Aorta (tissue), 5 donors: ENCODE results near the gene TUBG2. TPM values are rescaled to one million over a fixed set of nuclear protein-coding genes. Genes with fewer than 3 reads are reported as not detected.
"Not testable (repeated sequence)": the region's sequence is repeated elsewhere in the genome, so short reads cannot be mapped to it uniquely, and the experiment has no call there.

Experiments
- ATAC-seq: fragments of 200-7000 bp; cut with Tn5 transposase; one replicate; pipeline ENCODE4 v1.9.1; 2022; ENCODE audit warnings: moderate library complexity; ENCODE audit not compliant: low FRiP score
- DNase-seq, 2 donors: peaks; one replicate each; pipeline ENCODE4 v3.0.0-alpha.2; 2020
- H3K27ac ChIP-seq, 2 donors: one replicate each; pipeline ENCODE4 v1.5.1; 2013; ENCODE audit warnings: low read length in 2 of 2, mild to moderate bottlenecking in 2 of 2, moderate library complexity in 2 of 2, control low read depth in 1 of 2, inconsistent platforms in 1 of 2, low read depth in 1 of 2
- H3K27me3 ChIP-seq, 2 donors: one replicate each; pipeline ENCODE4 v1.6.1; 2013; ENCODE audit warnings: control low read depth in 1 of 2, low read length in 1 of 2, mild to moderate bottlenecking in 1 of 2, moderate library complexity in 1 of 2; ENCODE audit not compliant: insufficient read depth in 2 of 2, control insufficient read depth in 1 of 2
- H3K36me3 ChIP-seq, 2 donors: one replicate each; pipeline ENCODE4 v1.6.1; 2013; ENCODE audit warnings: control low read depth in 1 of 2, low read length in 1 of 2, mild to moderate bottlenecking in 1 of 2; ENCODE audit not compliant: insufficient read depth in 2 of 2, control insufficient read depth in 1 of 2
- H3K4me1 ChIP-seq, 2 donors: one replicate each; pipeline ENCODE4 v1.6.1; 2013; ENCODE audit warnings: low read length in 2 of 2, control low read depth in 1 of 2, mild to moderate bottlenecking in 1 of 2, moderate library complexity in 1 of 2; ENCODE audit not compliant: insufficient read depth in 2 of 2, control insufficient read depth in 1 of 2
- H3K4me3 ChIP-seq, 2 donors: one replicate each; pipeline ENCODE4 v1.5.1; 2013; ENCODE audit warnings: low read length in 2 of 2, control low read depth in 1 of 2, mild to moderate bottlenecking in 1 of 2
- H3K9me3 ChIP-seq: one replicate; pipeline ENCODE4 v1.6.1; 2013; ENCODE audit warnings: mild to moderate bottlenecking, low read length; ENCODE audit not compliant: control insufficient read depth
- WGBS, 2 donors: extraction: QIAGEN DNeasy Blood & Tissue Kit; methylation state at CpG; one replicate each; pipeline ENCODE4 v1.1.7; 2013; 5-methylcytosine and 5-hydroxymethylcytosine counted together
- intact Hi-C, 2 donors: fragments of 100-400 bp; cut with DNase I; formaldehyde crosslinking; loops; one replicate each; pipeline versions ENCODE4 v1.14.2 to v1.15.0; 2022
- polyA plus RNA-seq, 2 donors: library from polyadenylated mRNA; stranded (reverse); fragments of 200-250 nt; gene quantifications; one replicate each; pipeline ENCODE4 v1.2.3, GENCODE V29; 2013
- total RNA-seq, 2 donors: library from RNA; stranded (reverse); fragmentation: NEBNext Ultra II Directional; extraction: Animal tissue kit (Norgen Biotek cat#: 25700); gene quantifications; one replicate each; pipeline ENCODE4 v1.2.1, GENCODE V29; 2021
- donor health status: healthy with polysubstance abuse.
- donor health status: Bipolar disorder and iron deficiency.
- donor health status: DM: no; HTN: no; CAD: no.
- donor health status: DM: no; HTN: no; CAD: no.
- donor health status: DM: yes; HTN: yes; CAD: no.

The TUBG2 gene
- total and polyA plus RNA-seq, 4 donors, result 23.4 to 72.2 (median 33.2) TPM

DNA sequence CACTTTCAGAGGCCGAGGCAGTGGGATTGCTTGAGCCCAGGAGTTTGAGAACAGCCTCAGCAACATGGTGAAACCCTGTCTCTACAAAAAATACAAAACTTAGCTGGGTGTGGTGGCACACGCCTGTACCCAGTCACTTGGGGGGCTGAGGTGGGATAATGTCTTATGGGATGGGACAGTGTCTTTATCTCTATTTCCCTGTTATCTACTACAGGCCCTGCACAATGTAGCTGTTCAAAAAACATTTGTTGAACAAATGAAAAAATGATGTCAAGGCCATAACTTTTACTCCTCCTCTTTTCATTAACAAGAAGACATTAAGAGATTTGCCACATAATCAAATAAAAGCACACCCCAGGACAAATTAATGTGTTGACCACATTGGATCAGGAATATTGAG, 35.8 kb upstream of the TUBG2 start:
- WGBS, 2 donors, result 86 to 88% methylated on average over 2 of the region's 2 CpGs
- no peaks in the 10 kb centered on the region for H3K4me1 ChIP-seq
- H3K9me3 ChIP-seq, result no peaks in the 10 kb centered on the region
- DNase-seq (no peak), ATAC-seq (no peak)
- H3K4me3 ChIP-seq, result no peak overlapping the region
- no peaks in the 10 kb centered on the region for H3K27me3 ChIP-seq
- no peak overlapping the region for H3K27ac ChIP-seq
- intact Hi-C loops, result no loop called here
- H3K36me3 ChIP-seq, result no peaks in the 10 kb centered on the region

DNA sequence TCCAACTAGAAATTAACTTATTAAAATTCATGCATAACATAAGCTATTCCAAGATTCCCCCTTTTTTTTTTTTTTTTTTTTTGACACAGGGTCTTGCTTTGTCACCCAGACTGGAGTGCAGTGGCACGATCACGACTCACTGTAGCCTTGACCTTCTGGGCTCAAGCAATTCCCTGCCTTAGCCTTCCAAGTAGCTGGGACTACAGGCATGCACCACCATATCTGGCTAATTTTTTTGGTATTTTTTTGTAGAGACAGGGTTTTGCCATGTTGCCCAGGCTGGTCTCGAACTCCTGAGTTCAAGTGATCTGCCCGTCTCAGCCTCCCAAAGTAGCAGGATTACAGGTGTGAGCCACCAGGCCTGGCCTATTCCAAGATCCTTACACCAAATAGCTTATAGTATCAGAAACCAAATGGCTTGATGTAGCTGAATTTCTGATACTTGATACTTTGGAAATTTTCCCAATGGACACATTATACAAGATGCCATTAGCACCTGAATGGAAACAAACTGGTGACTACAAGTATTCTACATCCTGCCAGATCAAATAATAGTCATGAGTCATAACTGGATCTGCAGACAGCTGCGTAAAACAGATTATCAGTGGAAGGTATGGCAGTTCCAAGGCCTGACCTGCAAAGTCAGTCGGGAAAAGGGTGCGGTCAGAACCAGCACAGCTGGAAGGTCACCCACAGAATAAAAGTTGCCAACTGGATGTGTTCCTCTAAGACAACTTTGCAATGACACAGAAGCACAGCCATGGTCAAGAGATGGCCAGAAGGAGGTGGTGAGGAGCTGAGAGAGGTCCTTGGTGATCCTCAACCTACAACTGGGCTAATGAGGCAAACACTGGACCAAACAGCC, 35.1 kb upstream of the TUBG2 start:
- Histone ChIP-seq H3K36me3 (no peaks in the 10 kb centered on the region), H3K27ac (no peak overlapping the region), H3K4me3 (no peak overlapping the region), H3K9me3 (no peaks in the 10 kb centered on the region), H3K27me3 (no peaks in the 10 kb centered on the region), H3K4me1 (no peaks in the 10 kb centered on the region)
- ATAC-seq (no peak), DNase-seq (no peak)
- 79 to 81% methylated on average over 7 of the region's 7 CpGs for WGBS, 2 donors
- intact Hi-C loops, result no loop called here

DNA sequence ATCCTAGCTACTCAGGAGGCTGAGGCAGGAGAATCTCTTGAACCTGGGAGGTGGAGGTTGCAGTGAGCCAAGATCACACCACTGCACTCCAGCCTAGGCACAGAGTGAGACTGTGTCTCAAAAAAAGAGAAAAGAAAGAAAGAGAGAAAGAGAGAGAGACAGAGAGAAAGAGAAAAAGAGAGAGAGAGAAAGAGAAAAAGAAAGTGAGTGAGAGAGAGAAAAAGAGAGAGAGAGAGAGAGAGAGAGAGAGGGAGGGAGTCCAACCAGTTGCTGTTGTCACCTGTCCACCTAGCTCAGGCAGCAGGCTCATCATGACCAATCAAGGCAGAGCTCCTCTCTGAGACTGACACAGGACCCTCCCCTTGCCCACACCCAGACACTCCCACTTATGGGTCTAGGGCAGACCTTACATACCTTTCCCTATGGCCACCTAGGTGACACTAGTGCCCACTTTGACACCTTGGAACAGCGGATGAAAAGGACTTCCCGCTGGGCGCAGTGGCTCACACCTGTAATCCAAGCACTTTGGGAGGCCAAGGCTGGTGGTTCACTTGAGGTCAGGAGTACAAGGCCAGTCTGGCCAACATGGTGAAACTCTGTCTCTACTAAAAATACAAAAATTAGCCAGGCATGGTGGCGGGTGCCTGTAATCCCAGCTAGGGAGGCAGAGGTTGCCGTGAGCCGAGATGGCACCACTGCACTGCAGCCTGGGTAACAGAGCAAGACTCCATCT, 31.9 kb upstream of the TUBG2 start:
- H3K36me3 ChIP-seq, H3K27ac ChIP-seq, H3K4me1 ChIP-seq, H3K9me3 ChIP-seq, ATAC-seq, H3K4me3 ChIP-seq, H3K27me3 ChIP-seq, intact Hi-C loops, DNase-seq: not testable (repeated sequence)
- 87 to 94% methylated on average over 6 of the region's 6 CpGs for WGBS, 2 donors

DNA sequence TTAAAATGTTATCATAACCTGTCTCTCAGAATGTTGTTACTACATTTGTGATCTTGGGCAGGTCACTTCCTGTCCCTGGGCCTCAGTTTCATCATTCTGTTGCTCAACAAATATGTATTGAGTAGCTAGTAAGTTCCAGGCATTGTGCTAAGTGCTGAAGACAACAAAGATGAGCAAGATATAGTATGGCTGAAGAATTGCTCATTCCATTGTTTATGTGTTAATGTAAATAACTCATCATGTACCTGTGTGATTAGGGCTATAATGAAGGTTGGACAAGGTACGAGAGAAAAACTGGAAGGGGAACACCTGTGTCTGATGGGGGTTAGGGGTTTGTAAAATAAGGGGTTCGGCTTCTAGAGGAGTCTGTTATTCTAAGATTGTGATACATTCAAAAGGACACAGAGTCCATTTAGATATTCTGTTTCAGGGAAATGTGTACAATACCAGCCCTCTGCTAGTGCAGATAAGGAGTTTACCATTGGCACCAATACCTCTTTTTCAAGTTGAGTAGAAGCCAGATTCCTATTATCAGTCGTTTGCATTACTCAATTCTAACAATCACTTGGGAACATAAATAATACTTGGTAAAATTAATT, 29.6 kb upstream of the TUBG2 start:
- no peak overlapping the region for H3K27ac ChIP-seq
- intact Hi-C loops, result no loop called here
- H3K36me3 ChIP-seq, result no peaks in the 10 kb centered on the region
- DNase-seq, result no peak
- H3K27me3 ChIP-seq, result no peaks in the 10 kb centered on the region
- H3K9me3 ChIP-seq, result no peaks in the 10 kb centered on the region
- no peak for ATAC-seq
- H3K4me1 ChIP-seq, result no peaks in the 10 kb centered on the region
- H3K4me3 ChIP-seq, result no peak overlapping the region
- WGBS, 2 donors, result 74 to 77% methylated on average over 3 of the region's 3 CpGs

DNA sequence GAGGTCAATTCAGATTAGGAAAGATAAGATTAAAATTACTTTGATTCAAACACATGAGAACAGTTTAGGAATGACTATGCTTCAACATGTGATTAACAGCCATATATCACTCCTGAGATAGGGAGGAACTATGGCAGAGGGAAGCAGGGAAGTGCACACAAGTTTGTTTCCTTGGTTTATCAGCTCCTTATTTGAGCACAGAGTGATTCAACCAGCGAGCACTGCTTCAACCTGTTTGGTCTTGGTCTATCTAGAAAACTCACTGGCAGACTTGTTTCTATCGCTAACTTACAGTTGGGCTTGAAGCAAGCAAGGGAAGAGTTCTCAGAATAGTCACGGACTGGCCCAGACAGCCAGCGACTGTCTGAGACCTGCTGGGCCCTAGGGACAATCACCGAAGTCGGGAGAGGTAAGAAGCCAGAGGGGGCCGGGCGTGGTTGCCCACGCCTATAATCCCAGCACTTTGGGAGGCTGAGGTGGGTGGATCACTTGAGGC, 26.1 kb upstream of the TUBG2 start:
- no peak overlapping the region for H3K27ac ChIP-seq
- no peak for DNase-seq
- intact Hi-C loops, result no loop called here
- no peaks in the 10 kb centered on the region for H3K27me3 ChIP-seq
- H3K36me3 ChIP-seq, result no peaks in the 10 kb centered on the region
- H3K4me1 ChIP-seq, result no peaks in the 10 kb centered on the region
- ATAC-seq, result no peak
- H3K4me3 ChIP-seq, result no peak overlapping the region
- WGBS, 2 donors, result 70% methylated on average over 9 of the region's 9 CpGs
- no peaks in the 10 kb centered on the region for H3K9me3 ChIP-seq

DNA sequence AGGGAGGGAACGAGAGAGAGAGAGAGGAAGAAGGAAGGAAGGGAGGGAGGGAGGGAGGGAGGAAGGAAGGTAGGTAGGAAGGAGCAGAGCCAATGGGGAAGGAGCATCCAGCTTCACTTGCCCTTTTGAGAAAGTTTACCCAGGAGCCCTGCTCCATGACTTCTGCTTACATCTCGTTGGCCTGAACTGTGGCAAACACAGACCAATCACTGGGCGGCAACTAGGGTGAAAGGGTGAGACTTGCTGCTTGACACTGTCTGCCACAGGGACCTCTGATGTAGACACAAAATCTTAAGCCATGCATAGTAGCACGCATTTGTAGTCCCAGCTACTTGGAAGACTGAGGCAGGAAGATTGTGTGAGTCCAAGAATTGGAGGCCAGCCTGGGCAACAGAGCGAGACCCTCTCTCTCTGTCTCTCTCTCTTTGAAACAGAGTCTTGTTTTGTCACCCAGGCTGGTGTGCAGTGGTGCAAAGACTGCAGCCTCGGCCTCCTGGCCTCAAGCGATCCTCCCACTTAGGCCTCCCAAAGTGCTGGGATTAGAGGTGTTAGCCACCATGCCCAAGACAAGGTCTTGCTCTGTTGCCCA, 19.5 kb upstream of the TUBG2 start:
- intact Hi-C loops, result no loop called here
- H3K27me3 ChIP-seq, result no peaks in the 10 kb centered on the region
- no peaks in the 10 kb centered on the region for H3K36me3 ChIP-seq
- ATAC-seq (no peak), DNase-seq (no peak)
- WGBS, 2 donors, result 85% methylated on average over 6 of the region's 7 CpGs
- no peak overlapping the region for H3K4me3 ChIP-seq
- no peak overlapping the region for H3K27ac ChIP-seq
- no peaks in the 10 kb centered on the region for H3K4me1 ChIP-seq
- H3K9me3 ChIP-seq, result no peaks in the 10 kb centered on the region

DNA sequence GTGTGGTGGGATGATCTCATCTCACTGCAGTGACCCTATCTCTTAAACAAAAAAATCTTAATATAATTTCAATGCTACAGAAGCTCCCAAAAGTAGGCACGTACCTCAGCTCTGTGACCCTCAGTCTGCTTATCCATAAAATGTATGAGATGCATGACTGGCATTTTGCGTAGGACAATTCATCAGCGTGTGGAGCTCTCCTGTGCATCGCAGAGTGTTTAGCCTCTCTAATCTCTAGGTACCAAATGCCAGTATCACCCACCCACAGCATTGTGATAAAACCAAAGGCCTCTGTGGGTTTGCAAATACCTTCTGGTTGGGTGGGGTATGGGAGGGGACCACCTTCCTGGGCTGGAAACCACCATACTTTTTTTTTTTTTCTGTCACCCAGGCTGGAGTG, 19.0 kb upstream of the TUBG2 start:
- intact Hi-C loops, result no loop called here
- Histone ChIP-seq H3K4me1 (no peaks in the 10 kb centered on the region), H3K36me3 (no peaks in the 10 kb centered on the region), H3K27me3 (no peaks in the 10 kb centered on the region), H3K9me3 (no peaks in the 10 kb centered on the region), H3K4me3 (no peak overlapping the region), H3K27ac (no peak overlapping the region)
- no peak for ATAC-seq
- no peak for DNase-seq
- WGBS, 2 donors, result 87 to 89% methylated on average over 4 of the region's 4 CpGs

DNA sequence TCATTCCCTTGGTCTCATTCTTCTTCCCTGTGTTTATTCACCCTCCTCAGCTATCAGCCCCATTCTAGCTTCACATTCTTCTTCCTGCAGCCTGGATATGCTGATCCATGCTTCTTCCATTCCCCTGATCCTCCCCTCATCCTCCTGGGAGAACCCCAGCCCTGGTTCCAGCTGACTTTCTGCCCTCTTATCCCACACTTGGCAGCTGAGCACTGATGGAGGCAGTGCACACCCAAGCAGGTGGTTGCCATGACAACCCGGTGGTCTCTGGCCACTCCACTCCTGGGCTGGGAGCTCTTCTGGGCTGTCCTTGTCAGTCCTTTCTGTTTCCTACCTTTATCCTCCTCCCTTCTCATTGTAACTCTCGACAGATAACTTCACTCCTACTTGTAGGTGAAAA, 16.7 kb upstream of the TUBG2 start:
- ATAC-seq (no peak), DNase-seq (no peak)
- H3K9me3 ChIP-seq, result no peaks in the 10 kb centered on the region
- no peaks in the 10 kb centered on the region for H3K4me1 ChIP-seq
- no peaks in the 10 kb centered on the region for H3K36me3 ChIP-seq
- intact Hi-C loops, result no loop called here
- no peak overlapping the region for H3K4me3 ChIP-seq
- H3K27ac ChIP-seq, result no peak overlapping the region
- WGBS, 2 donors, result 51 to 54% methylated on average over 2 of the region's 2 CpGs
- H3K27me3 ChIP-seq, result no peaks in the 10 kb centered on the region
